GM18499 (cell line): ENCODE data around the gene C12orf57.
"Not testable (repeated sequence)": the region's sequence is repeated elsewhere in the genome, so short reads cannot be mapped to it uniquely, and the experiment has no call there.

ENCODE experiments used
- ATAC-seq: cut with Tn5 transposase; IDR thresholded peaks from one replicate; pipeline ENCODE4 v1.9.1; 2021; ENCODE audit warnings: moderate number of reproducible peaks; ENCODE audit not compliant: insufficient read depth, unreplicated experiment

C12orf57 gene, protein sequence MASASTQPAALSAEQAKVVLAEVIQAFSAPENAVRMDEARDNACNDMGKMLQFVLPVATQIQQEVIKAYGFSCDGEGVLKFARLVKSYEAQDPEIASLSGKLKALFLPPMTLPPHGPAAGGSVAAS

DNA sequence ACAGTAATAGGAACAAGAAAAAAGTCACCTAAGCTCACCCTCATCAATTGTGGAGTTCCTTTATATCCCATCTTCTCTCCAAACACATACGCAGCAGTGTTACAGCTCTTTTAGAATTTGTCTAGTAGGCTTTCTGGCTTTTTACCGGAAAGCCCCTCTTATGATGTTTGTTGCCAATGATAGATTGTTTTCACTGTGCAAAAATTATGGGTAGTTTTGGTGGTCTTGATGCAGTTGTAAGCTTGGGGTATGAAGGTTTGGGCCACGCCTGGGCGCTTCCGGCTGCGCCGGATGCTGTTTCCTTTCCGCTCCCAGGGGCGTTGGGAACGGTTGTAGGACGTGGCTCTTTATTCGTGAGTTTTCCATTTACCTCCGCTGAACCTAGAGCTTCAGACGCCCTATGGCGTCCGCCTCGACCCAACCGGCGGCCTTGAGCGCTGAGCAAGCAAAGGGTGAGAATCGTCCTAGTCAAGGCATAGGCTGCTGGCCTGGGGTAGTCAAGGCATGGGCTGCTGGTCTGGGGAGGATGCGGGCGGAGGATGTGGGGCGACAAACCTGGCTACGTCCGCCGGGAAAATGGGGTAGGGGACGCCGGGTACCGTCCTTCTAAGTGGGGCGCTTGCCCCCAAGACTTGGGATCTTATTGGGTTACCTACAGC, at the start of gene C12orf57, which contains the start of gene RNU7-1:
C12orf57 (plus strand) TSS at position 301 of the 659 bp plus-strand sequence; CDS start at position 401, 100 bp downstream.
RNU7-1 (plus strand) TSS at position 95 of the 659 bp plus-strand sequence.
- no peak for ATAC-seq

DNA sequence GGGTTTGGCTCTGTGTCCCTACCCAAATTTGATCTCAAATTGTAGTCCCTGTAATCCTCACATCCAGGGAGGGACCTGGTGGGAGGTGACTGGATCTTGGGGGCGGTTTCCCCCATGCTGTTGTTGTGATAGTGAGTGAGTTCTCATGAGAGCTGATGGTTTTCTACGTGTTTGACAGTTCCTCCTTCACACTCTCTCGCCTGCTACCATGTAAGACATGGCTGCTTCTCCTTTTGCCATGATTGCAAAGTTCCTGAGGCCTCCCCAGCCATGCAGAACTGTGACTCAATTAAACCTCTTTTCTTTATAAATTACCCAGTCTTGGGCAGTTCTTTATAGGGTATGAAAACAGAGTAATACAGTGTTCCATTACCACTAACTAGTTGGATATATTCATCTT, 49.5 kb upstream of the C12orf57 start:
- no peak for ATAC-seq

DNA sequence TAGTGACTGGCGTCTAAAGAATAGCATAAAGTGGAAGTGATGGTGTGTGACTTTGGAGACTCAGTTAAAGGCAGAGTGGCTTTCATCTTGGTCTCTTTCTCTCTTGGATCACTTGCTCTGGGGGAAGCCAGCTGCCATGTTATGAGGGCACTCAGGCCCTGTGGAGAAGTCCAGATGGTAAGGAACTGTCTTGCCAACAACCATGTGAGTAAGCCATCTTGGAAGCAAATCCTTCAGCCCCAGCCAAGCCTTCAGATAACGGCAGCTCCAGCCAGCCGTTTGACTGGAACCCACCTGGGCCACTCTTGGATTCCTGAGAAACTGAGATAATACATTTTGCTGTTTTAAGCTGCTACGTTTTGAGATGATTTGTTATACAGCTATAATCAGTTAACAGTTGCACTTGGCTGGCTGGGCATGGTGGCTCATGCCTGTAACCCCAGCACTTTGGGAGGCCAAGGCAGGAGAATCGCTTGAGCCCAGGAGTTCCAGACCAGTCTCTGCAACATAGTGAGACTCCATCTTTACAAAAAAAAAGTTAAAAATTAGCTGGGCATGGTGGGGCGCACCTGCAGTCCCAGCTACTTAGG, 46.9 kb upstream of the C12orf57 start:
- ATAC-seq: no peak

DNA sequence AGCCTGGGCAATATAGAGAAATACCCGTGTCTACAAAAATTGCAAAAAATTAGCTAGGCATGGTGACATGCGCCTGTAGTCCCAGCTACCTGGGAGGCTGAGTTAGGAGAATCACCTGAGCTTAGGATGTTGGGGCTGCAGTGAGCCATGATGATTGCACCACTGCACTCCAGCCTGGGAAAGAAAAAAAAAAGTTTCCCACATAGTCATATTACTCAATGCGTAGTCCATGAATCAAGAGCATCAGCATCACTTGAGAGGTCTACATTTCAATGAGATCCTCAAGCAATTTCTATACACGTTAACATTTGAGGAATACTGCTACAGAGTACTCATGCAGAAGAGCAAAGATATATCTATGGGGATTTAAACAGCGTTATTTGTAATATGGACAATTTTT, 44.4 kb upstream of the C12orf57 start:
- no peak for ATAC-seq

DNA sequence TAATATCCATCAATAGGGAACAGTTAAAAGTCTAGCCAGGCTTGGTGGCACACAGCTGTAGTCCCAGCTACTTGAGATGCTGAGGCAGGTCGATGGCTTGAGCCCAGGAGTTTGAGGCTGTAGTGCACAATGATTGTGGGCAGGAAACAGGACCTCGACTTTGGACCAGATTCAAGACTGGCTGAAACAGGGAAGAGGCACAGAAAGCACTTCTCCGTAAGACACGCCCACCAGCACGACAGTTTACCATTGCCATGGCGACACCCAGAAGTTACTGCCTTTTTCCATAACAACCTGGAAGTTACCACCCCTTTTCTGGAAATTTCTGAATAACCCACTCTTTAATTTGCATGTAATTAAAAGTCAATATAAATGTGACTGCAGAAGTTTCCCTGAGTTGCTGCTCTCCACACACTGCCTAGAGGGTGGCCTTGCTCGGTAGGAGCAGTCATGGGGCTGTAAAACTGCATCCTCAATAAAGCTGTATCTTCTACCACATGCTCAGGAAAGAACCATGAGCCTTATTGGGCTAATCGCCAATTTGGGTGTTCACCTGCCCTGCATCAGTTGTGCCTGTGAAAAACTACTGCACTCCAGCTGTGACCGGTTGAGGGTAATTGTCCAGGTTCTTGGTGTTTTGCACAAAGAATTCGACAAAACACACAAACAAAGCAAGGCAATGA, 43.8 kb upstream of the C12orf57 start:
- no peak for ATAC-seq

DNA sequence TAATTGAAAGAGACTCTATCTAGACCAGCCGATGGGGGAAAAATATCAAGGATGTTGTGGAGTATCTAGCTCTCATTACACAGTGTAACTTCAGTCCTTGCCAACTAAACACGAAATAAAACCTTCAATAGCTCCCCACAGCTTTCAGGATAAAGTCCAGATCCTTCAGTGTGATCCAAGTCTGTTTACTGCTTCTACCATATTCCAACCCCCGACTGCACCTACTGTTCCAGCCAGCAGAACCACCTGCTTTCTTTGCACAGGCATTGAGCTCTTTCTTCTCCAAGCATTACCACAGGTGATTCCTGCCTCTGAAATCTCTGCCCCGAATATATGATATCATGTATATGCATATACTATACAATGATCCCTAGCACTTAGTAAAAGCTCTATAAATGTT, 41.4 kb upstream of the C12orf57 start:
- no peak for ATAC-seq

DNA sequence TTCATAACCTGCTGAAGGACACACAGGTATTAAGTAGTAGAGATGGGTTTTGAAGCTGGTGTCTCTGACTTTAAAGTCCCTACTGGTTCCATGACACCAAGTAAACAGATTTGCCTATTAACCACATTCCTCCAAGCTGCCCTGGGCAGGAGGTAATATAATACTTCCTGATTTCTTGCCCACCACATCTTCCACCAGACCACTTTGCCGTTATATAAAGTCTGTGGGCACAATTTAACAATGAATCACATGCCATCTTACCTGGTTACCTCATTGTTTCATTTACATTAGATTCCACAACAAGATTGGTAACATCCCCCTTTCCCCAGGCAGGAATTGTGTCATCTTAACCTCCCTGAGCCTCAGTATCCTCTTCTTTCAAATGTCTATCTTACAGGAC, 40.1 kb upstream of the C12orf57 start:
- no peak for ATAC-seq

DNA sequence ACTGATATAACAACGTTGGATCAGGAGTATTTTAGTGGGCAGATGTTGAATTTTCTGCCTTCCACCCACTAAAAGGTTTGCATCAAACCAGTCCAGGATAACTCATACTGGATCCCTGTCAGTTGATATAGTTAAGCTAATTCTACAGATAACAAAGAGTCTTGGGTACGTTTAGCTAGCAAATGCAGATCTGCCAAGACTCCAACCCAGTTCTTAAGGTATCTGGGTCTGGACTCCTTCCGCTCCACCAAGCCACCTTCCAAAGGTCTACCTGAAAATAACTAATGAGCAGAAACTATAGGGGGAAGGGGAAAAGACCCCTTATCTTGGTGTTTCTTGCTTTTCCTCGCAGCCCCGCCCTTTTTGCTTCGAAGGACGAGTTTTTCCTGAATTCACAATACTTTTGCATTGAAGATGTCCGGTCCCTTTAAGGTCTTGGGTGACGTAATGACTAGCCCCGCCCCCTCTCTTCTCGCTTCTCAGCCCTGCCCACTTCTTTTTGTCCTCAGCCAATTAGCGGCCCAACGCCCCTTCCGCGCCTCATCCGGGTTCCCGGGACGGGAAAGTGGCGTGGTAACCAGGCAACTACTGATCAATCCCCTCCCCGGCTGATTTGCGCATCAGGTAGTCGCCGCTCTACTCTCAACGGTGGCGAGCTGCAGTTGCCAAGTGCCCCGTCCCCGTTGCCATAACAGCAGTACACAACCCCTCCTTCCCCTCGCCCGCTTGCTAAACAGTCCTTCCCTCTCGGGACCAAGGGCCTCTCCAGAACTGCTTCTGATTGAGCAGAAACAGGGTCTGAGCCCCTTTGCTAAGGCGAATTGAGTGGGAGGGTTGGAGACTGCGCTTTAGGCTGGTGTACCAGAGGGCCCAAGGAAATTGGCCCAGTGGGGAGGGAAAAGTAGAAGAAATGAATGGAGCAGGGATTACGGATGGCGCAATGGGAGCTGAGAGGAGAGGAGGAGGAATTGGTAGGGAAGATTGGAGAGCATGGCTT, 39.2 kb upstream of the C12orf57 start, which contains the start of gene LRRC23:
LRRC23 (plus strand) TSS at position 543 of the 997 bp plus-strand sequence. CDS start 812 bp downstream, outside the sequence.
- peak; percentile 80 for ATAC-seq

DNA sequence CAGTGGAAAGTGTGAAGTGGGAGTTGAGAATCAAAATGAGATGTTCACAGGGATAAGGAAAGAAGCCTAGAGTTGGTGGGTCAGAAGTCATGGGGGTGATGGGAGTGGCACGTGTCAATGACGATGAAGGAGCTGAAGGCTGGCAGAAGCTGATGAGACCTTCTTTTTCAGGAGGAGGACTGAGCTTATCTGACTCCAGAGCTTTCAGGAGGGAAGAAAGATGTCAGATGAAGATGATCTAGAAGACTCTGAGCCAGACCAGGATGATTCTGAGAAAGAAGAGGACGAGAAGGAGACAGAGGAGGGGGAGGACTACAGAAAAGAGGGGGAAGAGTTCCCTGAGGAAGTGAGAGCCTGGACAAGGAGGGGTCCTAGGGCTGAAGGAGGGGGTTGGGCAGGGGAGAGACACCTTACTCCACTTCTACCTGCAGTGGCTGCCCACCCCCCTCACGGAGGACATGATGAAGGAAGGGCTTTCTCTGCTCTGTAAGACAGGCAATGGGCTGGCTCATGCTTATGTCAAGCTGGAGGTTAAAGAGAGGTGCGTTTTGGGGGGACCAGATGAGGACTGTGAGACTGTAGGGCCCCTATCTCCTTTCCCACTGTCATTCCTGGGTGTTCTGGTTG, 38.3 kb upstream of the C12orf57 start:
- ATAC-seq: no peak

DNA sequence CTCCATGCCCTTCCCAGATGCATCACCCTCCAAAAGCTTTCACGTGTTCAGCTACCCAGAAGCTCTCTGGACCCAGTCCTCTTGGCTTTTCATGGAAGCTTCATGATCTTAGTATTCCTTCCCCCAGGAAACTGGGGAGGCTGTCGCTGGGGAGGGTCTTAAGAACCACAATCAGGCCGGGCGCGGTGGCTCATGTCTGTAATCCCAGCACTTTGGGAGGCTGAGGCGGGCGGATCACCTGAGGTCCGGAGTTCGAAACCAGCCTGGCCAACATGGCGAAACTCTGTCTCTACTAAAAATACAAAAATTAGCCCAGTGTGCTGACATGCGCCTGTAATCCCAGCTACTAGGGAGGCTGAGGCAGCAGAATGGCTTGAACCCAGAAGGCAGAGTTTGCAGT, 35.7 kb upstream of the C12orf57 start:
- not testable (repeated sequence) for ATAC-seq

DNA sequence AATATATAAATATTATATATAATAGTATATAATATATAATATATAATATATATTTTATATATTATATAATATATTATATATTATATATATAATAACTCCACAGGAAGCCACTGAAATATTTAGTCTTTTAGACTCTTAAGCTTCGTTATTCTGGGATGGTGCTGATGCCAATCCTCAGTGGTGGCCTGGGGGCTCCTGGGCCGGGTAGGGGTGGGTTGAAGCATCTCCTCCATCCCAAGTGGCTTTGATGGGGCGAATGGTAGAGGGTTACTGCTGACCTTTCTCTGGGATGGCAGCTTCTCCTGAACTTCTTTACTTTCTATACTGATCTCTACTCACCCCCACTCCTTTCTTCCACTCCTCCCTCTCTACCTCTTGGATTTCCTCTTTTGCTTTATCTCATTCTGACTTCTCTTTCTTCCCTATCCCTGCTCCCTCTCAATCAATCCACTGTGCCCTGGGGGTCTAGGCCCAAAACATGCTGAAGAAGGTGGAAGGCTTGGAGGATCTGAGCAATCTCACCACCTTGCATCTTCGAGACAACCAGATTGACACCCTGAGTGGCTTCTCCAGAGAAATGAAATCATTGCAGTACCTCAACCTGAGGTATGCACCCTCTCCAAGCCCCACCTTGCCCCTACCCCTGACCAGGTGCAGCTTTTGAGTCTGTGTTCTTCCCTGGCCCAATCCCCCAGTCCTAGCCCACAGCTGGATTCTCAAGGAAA, 34.2 kb upstream of the C12orf57 start:
- ATAC-seq: no peak

DNA sequence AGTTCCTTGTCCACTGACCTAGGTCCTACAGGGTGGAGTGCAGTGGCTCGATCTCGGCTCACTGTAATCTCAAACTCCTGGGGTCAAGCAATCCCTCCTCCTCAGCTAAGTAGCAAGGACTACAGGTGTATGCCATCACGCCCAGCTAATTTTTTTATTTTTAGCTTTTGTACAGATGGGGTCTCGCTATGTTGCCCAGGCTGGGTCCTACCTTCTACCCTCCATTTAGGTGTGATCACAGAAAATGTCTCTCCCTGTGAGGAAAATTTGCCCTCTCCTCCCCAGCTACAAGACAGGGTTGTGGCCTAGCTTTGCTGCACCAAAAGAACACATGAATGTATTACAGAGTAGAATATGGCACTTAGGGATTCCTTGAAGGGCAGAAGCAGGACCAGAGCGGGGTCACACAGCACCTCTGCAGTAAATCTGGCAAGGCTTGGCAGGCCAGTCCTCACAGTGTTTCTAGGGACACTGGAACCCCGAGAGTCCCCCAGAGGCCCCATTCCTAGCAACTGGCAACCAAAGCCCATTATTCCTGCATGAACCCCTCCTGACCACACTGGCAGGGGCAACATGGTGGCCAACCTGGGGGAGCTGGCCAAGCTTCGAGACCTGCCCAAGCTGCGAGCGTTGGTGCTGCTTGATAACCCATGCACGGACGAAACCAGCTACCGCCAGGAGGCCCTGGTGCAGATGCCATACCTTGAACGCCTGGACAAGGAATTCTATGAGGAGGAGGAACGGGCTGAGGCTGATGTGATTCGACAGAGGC, 31.5 kb upstream of the C12orf57 start:
- ATAC-seq: no peak

DNA sequence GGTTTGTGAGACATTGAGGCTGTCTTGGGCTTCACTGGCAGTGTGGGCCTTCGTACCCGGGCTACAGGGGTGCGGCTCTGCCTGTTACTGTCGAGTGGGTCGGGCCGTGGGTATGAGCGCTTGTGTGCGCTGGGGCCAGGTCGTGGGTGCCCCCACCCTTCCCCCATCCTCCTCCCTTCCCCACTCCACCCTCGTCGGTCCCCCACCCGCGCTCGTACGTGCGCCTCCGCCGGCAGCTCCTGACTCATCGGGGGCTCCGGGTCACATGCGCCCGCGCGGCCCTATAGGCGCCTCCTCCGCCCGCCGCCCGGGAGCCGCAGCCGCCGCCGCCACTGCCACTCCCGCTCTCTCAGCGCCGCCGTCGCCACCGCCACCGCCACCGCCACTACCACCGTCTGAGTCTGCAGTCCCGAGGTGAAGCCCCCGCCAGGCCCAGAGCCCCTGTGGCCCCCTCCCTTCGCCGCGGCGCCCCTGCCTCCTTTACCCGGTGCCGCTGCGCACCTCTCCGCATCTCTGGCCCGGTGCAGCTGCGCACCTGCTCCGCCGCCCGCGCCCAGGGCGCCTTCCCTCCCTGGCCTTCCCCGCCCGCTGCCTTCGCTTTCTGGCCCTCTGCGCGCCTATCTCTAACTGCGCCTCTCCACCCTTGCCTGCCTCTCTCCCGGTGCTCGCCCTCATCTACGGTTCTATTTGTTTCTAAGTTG, 29.4 kb upstream of the C12orf57 start, which contains the start of gene ENO2:
ENO2 (plus strand) TSS at position 335 of the 701 bp plus-strand sequence. CDS start 1,253 bp downstream, outside the sequence.
- no peak for ATAC-seq

DNA sequence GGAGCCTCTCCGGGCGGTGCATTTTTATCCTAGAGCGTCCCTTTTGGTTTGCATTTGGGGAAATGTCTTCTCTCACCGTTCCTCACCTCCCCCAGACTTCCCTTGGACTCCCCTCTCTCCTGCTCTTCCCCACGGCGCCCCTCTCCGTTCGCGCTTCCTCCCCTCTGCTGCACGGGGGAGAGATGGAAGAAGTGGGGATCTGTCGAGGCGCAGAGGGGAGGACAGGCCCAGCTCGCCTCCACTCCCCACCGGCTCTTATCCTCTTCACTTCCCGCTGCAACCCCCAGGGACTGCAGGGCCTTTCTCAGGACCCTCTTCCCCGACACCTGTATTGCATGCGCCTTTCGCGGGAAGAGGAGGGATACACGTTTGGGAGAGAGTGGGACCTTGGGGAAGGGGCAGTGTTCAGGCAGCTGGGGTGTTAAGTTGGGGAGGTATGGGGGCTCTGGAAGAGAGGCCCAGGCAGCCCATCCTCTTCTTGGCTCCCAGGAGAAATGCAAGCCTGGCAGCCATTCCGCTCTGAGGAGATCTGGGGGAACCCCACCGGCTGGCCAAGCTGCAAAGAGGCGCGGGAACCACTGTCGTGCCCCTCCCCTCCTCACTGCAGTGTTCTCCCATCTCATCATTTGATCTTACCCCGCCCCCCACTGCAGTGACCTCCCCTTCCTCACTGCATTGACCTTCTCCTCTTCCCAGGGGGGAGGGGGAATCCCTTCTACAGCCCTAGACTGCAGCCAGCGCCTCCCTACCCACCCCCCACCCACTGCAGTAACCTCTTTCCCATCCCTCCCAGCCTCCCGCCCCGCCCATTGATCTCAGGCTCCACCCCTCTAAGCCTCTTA, 28.7 kb upstream of the C12orf57 start:
- ATAC-seq: no peak

DNA sequence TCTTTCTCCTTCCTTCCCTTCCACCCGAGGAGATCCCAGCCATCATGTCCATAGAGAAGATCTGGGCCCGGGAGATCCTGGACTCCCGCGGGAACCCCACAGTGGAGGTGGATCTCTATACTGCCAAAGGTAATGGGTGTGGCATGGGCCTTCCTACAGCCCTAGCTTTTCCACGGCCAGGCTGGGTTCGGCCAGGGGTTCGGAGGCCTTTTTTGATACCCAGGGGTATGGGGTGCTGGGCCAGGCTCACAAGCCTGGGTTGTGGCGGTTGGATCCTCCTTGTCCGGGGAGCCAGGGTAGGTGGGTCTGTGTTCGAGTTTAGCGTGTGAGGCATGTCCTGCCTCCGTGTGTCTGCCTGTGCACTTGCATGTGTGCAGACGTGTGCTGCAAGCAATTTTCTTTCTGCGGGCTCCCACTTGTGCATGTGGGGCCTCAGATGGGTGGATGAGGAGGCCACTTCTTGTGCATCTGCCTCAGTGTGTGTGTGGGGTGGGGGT, 28.0 kb upstream of the C12orf57 start:
- no peak for ATAC-seq

DNA sequence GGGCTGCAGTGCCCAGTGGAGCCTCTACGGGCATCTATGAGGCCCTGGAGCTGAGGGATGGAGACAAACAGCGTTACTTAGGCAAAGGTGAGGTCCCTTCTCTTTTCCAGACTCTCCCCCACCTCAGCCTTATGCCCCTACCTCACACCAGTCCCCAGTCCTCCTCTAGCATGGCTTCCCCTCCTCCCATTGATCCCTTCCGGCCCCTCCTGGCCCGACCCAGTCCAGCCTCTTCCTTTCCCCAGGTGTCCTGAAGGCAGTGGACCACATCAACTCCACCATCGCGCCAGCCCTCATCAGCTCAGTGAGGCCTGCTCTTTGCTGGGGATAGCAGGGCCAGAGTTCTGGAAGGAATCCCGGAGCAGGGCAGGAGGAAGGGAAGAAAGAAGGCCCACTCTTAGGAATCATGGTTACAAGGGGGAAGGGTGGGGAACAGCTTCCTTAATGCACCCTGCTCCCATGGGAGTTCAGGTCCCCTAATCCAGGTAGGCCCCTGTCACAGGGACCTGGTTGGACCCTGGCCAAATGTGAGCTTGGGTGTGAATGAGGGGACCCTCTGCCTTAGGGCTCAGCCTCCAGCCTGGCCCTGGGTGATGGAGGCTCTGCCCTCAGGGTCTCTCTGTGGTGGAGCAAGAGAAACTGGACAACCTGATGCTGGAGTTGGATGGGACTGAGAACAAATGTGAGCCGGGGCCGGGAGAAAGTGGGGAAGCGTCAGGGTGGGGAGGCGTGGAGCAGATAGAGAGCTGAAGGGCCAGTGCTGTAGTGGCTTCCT, 27.2 kb upstream of the C12orf57 start:
- ATAC-seq: no peak
